ENCODE measurements around the gene PPM1L. TPM values are rescaled to one million over a fixed set of nuclear protein-coding genes. Genes with fewer than 3 reads are reported as not detected.

The PPM1L gene
- total and polyA plus RNA-seq, 2 of the 13 experiments (the other 11 are each of a cell fraction or from before 2014, with no cell fraction given): 0.22 to 1.4 TPM

GRCh38 chr3:160986069-160986468 lies 230.0 kb downstream of the PPM1L start:
- POLR2A ChIA-PET: no interaction called here
- BruUV-seq (replicated peaks): no TSS peak

More at GRCh38 chr3:160986069-160986468, 230.0 kb downstream of the PPM1L start:
- intact Hi-C loops (cut with micrococcal nuclease; ENCODE audit: unreplicated experiment) (no loop called here), in situ Hi-C loops (cut with HindIII; ENCODE audit: extremely low pct_ligation_motif_present, low pct_unique_long_range_greater_than_20kb) (no loop called here)
- ATAC-seq (no peak), FAIRE-seq (no peak), DNase-seq (ENCODE audit: low spot score) (no peak)
- H3K4me1 ChIP-seq (ENCODE audit: insufficient read depth, low read length): no peaks in the 10 kb centered on the region
- CTCF ChIA-PET (ENCODE audit: low intra/inter-chr PET ratio, low total read pairs): no interaction called here
- no peak overlapping the region for H3K4me2 ChIP-seq (ENCODE audit: low read depth, low read length)
- 17% methylated on average over 2 of the region's 2 CpGs for WGBS (ENCODE audit: low lambda C conversion rate)
- no peaks in the 10 kb centered on the region for H3K36me3 ChIP-seq (replicated peaks in 1 of 2; ENCODE audit: control insufficient read depth in 1 of 2, insufficient read depth in 2 of 2, low read length in 2 of 2)
- H3K9ac ChIP-seq (ENCODE audit: insufficient read depth, low read depth, low read length): no peak overlapping the region
- no peak overlapping the region for H2AFZ ChIP-seq (ENCODE audit: low read length)
- H3K9me3 ChIP-seq (ENCODE audit: low read length): peaks cover 17% of the 10 kb centered on the region; the same call in 1 of the 2 replicates
- no peaks in the 10 kb centered on the region for H3K79me2 ChIP-seq (ENCODE audit: insufficient read depth, low read length)
- no peak for TF ChIP-seq GMEB2 (CRISPR knock-in tag; IDR thresholded peaks at IDR 0.05; ENCODE audit: low read depth)
- TF ChIP-seq ZBTB37 (CRISPR knock-in tag; IDR thresholded peaks at IDR 0.05): no peak
- TF ChIP-seq ZNF780A (CRISPR knock-in tag; IDR thresholded peaks at IDR 0.05): no peak
- TF ChIP-seq, protein P1, sequence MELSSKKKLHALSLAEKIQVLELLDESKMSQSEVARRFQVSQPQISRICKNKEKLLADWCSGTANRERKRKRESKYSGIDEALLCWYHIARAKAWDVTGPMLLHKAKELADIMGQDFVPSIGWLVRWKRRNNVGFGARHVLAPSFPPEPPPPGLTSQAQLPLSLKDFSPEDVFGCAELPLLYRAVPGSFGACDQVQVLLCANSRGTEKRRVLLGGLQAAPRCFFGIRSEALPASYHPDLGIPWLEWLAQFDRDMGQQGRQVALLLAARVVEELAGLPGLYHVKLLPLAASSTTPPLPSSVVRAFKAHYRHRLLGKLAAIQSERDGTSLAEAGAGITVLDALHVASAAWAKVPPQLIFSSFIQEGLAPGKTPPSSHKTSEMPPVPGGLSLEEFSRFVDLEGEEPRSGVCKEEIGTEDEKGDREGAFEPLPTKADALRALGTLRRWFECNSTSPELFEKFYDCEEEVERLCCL (CRISPR knock-in tag; IDR thresholded peaks at IDR 0.05; ENCODE audit: borderline replicate concordance): no peak
- TF ChIP-seq NR2F1 (CRISPR knock-in tag; IDR thresholded peaks at IDR 0.05): no peak
- TF ChIP-seq AGO2 (optimal IDR thresholded peaks at IDR 0.05; ENCODE audit: low read depth, low read length): no peak
- TF ChIP-seq FOXA3 (CRISPR knock-in tag; IDR thresholded peaks at IDR 0.05): no peak
- TF ChIP-seq HNRNPUL1 (IDR thresholded peaks at IDR 0.05; ENCODE audit: low read depth, low read length): no peak
- TF ChIP-seq CENPT (CRISPR knock-in tag; IDR thresholded peaks at IDR 0.05; ENCODE audit: low read depth): no peak
- no peak for TF ChIP-seq NBN (conservative IDR thresholded peaks at IDR 0.05)
- TF ChIP-seq YEATS4 (CRISPR knock-in tag; IDR thresholded peaks at IDR 0.05; ENCODE audit: borderline replicate concordance): no peak
- no peak for TF ChIP-seq LCORL (IDR thresholded peaks at IDR 0.05)
- TF ChIP-seq LCORL (CRISPR knock-in tag; IDR thresholded peaks at IDR 0.05): no peak
- TF ChIP-seq SATB2 (CRISPR knock-in tag; IDR thresholded peaks at IDR 0.05): no peak
- TF ChIP-seq, protein P2, sequence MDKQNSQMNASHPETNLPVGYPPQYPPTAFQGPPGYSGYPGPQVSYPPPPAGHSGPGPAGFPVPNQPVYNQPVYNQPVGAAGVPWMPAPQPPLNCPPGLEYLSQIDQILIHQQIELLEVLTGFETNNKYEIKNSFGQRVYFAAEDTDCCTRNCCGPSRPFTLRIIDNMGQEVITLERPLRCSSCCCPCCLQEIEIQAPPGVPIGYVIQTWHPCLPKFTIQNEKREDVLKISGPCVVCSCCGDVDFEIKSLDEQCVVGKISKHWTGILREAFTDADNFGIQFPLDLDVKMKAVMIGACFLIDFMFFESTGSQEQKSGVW (CRISPR knock-in tag; IDR thresholded peaks at IDR 0.05; ENCODE audit: borderline replicate concordance): no peak
- TF ChIP-seq ATF5 (CRISPR knock-in tag; IDR thresholded peaks at IDR 0.05; ENCODE audit: low read depth): no peak
- no peak for TF ChIP-seq KDM1A (CRISPR knock-in tag; IDR thresholded peaks at IDR 0.05)
- no peak for TF ChIP-seq CEBPG (CRISPR knock-in tag; IDR thresholded peaks at IDR 0.05)
- no peaks in the 10 kb centered on the region for H3K27me3 ChIP-seq (ENCODE audit: control insufficient read depth in 1 of 2, insufficient read depth in 2 of 2, low read length in 2 of 2)
- no peak overlapping the region for H3K27ac ChIP-seq (ENCODE audit: extremely low read length, insufficient read depth, low read length)
- H3K4me3 ChIP-seq (replicated peaks in 1 of 3; ENCODE audit: insufficient read depth in 1 of 3, low read depth in 2 of 3, low read length in 3 of 3): no peak overlapping the region
- no peaks in the 10 kb centered on the region for H4K20me1 ChIP-seq (ENCODE audit: insufficient read depth, low read length)

Data from HepG2 (cell line).